NCI-H526 (cell line): Measurements from ENCODE around the gene MUC22.
"Not testable (repeated sequence)": the region's sequence is repeated elsewhere in the genome, so short reads cannot be mapped to it uniquely, and the experiment has no call there.

Source experiments
- DNase-seq, 2 experiments: peaks; one replicate each; lab custom pipeline; 2025; lab: John Stamatoyannopoulos, UW

The MUC22 gene

DNA sequence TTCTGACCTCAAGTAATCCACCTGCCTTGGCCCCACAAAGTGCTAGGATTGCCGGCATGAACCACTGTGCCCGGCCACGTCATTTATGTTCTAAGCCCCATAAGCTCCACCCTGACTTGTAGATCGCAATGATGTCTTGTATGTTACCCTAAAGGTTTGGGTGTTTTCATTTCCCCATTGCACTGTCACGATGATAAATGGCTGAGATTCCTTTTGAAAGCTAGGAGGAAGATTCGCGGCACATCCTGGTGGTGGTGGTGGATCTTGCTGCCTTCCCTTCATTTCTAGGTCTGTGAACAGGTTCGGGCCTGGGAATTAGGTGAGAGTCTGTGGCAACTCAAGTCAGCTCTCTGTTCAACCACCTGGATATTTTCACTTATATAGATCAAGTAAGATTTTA, 28.3 kb downstream of the MUC22 start:
- no peak for DNase-seq

DNA sequence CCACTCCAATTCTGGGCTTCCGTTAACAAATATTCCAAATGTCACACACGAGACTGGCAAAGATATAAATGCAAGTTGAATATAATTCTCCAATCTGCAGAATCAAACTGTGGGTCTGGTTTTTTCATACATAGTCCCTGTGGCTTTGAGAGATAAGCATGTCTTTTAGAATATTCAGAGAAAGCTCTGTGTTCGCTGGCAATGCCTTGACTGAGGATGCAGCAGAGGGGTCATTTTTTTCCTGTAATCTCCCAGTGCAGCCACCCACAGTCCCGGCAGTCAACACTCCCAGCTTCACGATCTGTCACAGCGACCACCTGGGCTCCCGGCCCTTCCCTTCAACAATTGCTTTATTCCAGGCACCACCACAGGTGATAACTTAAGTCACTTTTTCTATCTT, 30.5 kb downstream of the MUC22 start:
- DNase-seq, result no peak

DNA sequence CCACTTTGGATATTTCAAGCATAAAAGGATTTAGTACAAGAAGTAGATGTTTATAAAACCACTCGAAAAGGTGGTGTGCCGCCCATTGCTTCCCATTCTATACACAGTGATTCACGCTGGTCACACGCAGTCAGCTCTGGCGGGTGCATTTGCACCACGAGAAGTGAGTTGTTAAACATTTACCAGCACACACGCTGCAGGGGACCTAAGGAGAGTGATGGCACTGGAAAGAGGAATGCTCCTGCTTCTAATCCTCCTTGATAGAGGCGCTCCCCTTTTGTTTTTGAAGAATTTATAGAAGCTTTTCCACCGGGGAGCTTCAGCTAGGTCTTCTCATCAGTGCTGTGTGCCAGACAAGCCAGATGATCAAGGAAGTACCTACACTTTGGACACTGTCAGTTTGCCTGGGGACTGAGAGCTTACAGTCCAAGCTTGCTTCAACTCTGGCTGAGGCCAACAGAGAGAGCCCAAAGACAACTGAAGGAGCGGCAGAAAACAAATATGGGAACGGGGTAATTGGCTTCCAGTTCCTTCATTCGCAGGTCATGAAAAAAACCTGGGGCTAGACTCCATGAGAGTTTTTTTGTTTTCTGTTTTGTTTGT, 31.2 kb downstream of the MUC22 start:
- no peak for DNase-seq

DNA sequence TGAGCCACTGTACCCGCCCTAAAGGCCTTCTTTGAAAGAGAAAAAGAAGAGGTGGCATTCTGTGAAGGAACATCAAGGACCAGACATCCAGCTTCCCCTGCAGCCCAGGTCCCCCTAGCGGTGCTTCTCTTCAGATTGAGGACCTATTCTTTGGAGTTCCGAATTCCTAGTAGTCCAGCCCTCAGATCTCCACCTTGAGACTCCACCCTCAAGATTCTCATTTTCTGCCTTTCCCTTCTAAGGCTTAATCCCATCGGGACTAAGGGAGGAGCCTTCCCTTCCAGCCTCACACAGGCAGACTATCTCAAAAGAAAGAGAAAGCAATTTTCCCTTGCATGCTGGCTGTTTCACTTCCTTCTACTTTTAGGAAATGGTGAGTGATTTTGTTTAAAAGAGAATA, 32.5 kb downstream of the MUC22 start:
- peak in 1 of 2 experiments; percentile 50 for DNase-seq

DNA sequence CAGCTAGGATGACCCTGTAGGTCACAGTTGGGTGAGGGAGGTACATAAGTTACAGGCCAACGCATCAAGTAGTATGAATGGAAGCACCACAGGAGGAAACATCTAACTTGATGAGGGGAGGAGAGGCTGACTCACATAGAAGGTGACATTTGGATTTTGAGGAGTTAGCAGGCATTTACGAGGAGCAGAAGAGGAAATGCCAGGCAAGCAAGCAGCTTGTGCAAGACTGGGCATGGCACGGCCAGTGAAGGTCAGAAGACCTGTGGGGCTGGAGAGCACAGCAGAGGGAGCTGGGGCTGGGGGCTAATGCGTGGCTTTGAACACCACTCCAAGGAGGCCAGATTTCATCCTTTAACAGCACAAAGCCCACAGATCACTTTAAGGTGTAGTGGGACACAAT, 37.8 kb downstream of the MUC22 start:
- no peak for DNase-seq

DNA sequence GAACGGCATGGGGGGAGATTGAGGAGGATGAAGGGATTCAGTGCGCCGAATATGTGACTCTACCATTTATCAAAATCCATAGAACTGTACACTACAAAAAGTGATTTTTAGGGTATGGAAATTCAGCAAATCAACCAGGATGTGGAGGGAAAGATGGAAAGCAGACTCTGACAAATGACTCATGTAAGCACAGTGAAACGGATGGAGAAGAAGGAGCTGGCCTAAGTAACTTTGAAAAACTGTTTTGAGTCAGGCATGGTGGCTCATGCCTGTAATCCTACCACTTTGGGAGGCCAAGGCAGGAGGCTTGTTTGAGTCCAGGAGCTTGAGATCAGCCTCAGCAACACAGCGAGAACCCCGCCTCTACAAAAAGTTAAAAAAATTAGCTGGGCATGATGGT, 39.2 kb downstream of the MUC22 start:
- DNase-seq, result no peak

DNA sequence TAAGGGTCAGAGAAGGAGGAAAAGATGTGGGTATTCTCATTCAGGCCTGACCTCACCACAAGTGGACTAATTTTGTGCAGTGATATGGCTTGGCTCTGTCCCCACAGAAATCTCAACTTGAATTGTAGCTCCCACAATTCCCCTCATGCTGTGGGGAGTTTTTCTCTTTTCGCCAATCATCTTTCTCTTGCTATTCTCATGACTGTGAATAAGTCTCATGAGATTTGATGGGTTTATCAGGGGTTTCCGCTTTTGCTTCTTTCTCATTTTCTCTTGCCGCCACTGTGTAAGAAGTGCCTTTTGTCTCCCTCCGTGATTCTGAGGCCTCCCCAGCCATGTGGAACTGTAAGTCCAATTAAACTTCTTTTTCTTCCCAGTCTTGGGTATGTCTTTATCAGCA, 42.9 kb downstream of the MUC22 start:
- not testable (repeated sequence) for DNase-seq

DNA sequence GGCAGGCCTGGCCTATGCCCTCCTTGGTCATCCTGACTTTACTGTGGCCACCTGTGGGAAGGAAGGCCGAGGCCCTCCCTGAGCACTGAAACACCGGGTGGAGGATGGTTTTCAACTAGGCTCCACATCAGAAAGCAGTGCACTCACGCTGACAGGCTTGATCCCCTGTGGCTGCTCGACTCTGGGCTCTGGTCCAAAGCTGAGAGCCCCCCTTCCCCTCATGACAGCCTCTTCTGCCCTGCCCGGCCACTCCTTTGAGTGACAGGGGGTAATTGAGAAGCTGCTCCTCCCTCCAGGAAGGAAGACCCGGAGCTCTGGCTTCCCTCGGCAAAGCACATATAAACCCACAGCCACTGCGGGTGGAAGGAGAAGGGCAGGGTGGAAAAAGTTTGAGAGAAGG, 43.6 kb downstream of the MUC22 start:
- no peak for DNase-seq

DNA sequence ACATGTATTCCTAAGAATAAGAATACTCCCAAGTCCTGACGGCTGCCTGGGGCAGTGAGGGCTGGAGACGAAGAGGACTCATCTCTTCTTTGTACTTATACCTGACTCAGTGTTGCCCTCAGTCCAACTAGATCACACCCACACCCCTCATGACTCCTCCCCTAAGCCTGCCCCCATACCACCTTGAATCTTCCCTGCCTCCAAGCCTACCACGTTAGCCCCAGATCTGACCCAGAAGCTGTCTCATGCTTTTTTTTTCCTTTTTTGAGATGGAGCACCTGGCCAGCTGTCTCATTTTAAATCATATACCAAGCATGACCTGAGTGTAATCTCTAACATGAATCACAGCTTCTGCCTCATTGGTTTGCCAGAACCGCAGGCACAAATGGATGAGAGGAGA, 45.2 kb downstream of the MUC22 start:
- no peak for DNase-seq

DNA sequence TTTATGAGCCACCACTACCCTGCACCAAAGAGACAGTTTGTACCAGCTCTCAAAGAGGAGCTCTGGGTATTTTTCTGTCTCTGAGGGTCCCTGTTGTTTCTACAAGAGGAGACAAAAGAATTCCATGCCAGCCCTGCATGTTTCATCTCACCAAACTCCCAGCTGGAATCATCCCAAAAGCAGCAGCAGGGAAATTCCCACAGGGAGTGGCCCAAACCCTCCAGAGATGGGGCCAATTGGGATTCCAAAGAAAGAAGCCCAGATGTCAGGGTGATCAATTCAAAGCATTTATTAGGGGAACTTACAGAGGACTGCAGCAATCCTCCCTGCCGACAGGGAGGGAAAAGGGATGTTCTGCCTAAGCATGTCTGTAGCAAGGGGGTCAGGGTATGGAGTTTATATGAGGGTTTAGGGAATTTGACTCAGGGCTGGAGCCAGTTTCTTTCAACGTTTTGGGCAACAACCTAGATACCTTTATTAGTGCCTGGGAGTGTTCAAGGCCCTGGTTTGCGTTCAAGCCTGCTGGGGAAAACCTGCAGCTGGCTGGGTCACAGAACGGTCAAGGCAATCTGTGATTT, 47.2 kb downstream of the MUC22 start:
- DNase-seq, result no peak

DNA sequence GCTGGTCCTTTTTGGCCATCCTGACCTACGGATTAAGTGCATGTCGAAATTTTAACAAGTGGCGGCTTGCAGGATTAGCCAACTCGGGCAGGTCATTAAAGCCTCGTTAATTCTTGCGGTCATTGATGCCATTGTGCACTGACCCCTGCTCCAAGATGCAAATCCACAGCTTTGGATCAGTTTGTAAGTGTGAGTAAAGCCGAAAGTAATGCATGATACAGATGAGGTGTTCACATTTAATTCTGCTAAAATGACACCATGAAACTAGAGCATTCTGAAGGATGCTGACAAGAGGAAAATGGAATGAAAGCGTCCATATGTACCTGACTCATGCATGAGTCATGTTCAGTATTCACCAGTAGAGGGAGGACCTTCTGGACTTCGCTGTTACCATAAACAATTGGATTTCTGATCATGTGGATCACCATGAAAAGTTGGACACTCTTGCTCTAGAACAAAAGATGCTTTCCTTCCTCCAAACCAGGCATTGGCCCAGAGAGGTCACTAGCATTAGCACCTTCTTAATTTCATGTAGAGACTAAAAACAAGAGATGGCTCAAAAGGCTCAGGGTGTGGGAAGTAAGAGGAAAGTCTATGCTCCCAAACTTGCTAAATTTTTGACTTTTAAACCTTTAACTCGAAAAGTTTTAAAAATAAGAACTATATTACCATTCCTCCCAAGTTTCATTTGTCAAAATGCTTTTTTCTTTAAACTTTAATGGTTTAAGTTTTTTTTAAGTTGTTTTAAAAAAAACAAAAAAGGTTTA, 48.0 kb downstream of the MUC22 start:
- peak in 1 of 2 experiments; percentile 43 for DNase-seq

DNA sequence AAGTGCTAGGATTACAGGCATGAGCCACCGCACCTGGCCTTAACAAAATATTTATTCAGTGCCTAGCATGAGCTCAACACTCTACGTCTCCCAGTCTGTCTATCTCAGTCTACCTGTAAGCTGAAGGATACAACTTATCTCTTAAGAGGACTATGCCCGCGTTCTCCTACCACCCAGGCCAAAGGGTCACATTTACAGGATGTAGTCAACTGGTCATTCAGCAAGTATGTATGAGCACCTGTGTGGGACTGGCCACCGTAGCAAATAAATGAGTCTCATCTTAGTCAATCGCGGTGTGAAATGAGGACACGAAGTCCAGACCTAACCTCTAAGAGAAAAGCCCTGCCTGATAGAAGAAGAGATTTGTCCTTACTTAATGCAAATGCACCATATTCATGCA, 49.9 kb downstream of the MUC22 start:
- no peak for DNase-seq

DNA sequence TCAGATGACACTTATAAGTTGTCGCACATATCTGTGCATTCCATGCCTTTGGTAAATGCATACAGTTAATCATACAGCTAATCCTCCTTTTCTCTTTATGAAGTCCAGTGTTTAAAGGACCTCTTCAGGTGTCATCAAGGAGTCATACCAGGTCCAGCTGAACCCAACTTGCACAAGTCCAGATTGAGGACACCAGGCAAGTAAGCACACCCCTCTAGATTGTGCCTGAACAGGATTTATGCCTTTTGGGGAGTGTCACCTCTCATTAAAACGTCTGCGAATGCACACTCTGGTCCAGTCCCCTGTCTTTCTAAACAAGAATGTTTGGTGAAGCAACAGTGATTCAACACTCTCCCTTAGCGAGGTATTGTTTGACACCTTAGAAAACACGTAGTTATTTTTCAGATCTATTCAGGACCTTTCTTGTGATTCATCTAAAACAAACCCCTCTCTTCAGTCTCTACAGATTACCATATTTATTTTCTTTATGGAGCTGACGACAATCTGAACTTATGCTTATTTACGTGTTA, 53.7 kb downstream of the MUC22 start:
- no peak for DNase-seq

DNA sequence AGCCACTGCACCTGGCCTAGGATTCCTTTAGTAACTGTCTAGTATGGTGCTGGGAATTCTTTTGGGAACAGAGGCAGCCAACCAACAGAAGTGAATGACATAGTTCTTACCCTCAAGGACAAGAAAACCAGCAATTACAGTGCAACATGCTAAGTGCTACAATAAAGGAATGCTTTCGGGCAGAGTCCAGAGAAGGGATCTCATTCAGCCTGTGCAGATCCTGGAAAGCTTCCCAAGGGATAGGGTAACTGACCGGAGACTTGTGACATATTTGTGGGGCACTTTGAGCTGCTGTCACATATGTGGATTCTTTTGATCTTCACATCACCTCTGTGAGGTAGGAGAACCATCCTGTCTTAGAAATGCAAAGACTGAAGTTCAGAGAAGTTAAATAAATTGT, 55.3 kb downstream of the MUC22 start:
- no peak for DNase-seq

DNA sequence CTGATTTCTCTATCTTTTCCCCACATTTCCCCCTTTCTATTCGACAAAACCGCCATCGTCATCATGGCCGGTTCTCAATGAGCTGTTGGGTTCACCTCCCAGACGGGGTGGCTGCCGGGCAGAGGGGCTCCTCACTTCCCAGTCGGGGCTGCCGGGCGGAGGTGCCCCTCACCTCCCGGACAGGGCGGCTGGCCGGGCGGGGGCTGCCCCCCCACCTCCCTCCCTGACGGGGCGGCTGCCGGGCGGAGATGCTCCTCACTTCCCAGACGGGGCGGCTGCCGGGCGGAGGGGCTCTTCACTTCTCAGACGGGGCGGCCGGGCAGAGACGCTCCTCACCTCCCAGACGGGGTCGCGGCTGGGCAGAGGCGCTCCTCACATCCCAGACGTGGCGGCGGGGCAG, 56.8 kb downstream of the MUC22 start:
- DNase-seq, result not testable (repeated sequence)

DNA sequence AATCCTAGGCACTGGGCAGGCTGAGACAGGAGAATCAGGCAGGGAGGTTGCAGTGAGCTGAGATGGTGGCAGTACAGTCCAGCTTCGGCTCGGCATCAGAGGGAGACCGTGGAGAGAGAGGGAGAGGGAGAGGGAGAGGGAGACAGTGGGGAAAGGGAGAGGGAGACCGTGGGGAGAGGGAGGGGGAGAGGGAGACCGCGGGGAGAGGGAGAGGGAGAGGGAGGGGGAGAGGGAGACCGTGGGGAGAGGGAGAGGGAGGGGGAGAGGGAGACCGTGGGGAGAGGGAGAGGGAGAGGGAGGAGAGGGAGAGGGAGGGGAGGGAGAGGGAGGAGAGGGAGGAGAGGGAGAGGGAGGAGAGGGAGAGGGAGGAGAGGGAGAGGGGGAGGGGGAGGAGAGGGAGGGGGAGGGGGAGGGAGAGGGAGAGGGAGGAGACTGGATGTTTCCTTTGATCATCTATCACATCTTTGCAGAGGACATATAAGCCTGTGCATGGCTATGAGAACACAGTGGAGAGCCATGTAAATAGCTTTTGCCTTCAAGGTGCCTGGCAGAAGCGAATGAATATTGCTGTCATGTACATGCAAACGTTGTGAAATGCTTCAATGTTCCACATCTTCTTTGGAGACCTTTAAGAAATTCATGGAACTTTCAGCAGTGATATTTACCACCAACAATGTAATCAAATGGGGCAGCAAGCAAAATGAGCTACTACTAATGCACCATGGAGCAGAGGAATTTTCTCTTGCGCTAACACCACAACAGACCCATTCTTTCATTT, 57.8 kb downstream of the MUC22 start:
- peak in 1 of 2 experiments; percentile 7 for DNase-seq

DNA sequence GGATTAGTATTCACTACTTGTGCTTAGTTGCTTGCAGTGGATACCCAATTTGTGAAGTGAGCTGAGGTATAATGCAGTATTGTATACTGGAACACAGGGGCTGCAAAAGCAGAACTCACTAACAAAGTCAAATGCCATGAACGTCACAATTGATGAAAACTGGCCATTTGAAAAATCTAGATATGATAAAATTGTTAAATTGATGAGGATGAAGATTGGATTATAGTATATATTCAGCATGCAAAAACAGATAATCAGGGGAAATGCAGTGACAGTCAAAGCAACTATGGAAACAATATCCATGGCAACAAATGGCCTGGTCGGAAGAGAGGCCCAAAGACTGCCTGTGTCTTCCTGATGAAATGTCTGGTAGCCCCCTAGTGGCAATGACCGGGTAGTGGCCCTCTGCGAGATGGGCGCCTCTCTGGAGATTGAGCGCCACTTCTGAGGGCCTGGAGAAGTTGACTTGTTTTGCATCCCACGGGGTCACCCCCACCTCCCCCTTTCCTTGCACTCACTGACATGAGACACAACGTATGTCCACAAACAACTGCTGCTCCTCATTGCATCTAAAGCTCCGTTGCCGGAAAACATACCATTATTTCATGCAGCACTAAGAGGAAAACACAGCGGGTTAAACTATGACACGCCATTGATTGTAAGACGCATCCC, 58.5 kb downstream of the MUC22 start:
- DNase-seq, result peak; percentile 70 to 91

DNA sequence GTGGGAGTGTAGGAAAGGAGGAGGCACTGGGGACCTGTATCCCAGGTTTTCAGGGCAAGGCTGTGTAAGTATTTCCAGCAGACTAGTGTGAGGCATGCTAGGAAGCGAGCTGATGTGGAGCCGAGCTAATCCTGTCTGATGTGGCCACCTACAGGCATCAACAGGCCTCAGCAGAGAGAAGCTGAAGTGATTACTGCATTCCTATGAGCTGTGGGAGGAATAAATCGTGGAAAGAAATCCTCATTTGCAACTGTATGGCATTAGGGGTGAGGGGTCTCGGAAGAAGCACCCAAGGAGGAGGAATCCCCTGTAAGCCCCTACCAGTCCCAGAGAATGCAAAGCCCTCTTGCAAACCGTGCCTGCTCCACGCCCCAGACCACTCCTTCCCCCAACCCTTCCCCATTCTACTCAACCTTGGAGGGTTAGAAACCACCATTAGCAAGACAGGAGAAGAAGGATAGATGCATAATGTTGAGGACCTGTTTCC, 60.5 kb downstream of the MUC22 start:
- DNase-seq, result peak; percentile 6 to 73

DNA sequence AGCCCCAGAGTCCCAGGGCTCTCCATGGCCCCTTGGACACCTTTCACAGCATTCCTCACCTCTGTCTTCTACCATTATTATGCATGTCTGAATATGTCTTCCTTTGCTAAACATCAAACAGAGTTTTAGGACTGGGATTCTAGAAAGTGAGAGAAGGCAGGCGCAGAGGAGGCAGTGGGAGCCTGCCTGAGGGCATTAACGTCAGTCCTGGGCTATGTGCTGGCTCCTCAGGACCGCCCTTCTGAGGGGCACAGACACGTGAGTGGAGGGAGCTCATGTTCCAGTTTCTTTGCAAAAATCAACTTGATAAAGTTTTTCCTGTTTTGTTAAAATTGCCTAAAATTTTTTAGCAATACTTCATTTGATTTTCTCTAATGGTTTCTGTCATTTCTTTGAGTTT, 64.1 kb downstream of the MUC22 start:
- no peak for DNase-seq

DNA sequence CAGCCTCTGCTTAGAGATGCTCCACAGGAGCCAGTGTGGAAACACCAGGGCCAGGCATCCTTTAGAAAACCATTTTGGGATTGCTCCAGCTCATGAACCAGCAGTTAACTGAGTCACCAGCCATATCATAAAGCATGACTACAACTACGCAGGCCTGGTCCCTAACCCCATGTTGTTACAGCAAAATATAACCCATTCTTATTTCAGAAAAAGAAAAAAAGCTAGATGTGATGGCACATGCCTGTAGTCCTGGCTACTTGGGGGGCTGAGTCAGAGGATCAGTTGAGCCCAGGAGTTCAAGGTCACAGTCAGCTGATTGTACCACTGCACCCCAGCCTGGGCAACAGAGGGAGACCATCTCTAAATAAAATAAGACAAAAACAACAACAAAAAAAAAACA, 65.3 kb downstream of the MUC22 start:
- DNase-seq, result no peak

DNA sequence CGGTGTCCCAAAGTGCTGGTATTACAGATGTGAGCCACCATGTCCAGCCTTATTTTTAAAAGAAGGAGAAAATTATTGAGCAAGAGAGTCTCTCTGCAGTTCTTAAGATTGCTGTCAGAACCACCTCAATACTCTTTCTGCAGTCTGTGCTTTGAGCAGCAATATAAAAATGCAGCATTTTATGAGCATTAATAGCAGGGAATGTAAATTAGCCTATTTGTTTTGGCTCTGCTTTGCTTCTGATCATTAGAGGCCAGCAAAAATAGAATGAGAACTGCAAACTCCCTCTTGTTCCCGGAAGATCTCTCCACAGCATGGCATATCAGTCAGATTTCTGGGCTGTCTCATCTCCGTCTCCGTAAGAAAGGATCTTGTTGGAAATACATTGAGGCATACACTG, 66.3 kb downstream of the MUC22 start:
- no peak for DNase-seq
